Renal pelvis (tissue), 4 donors: ENCODE results near the gene CA12. TPM values are rescaled to one million over a fixed set of nuclear protein-coding genes. Genes with fewer than 3 reads are reported as not detected.
"Not testable (repeated sequence)": the region's sequence is repeated elsewhere in the genome, so short reads cannot be mapped to it uniquely, and the experiment has no call there.

Experiments
- DNase-seq: peaks from one replicate; pipeline ENCODE4 v3.0.0-alpha.2; 2013
- polyA plus RNA-seq, 3 donors: library from polyadenylated mRNA; unstranded; fragments of 120-200 nt; gene quantifications; one replicate each; pipeline ENCODE4 v1.2.1, GENCODE V29; 2013; ENCODE audit not compliant: insufficient read length in 3 of 3

CA12 gene
- polyA plus RNA-seq, 3 donors: 92.1 to 128 (median 123) TPM

DNA sequence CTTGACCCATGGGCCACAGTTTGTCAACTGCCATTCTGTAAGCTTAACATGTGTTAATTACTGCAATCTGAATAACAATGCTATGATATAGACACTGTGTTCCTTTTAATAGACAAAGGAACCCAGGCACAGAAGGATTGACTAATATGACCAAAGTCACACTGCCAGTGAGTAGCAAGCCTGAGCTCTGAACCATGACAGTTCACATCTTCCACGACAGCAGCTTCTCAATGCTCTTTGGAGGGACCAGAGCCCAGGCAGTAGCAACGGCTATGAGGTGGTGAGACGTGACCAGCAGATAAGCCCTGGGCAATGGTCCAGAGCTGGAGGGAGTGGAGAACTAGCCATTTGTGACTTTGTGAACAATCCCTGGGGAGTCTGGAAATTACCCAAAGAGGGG, 19.4 kb downstream of the CA12 start:
- DNase-seq: no peak

DNA sequence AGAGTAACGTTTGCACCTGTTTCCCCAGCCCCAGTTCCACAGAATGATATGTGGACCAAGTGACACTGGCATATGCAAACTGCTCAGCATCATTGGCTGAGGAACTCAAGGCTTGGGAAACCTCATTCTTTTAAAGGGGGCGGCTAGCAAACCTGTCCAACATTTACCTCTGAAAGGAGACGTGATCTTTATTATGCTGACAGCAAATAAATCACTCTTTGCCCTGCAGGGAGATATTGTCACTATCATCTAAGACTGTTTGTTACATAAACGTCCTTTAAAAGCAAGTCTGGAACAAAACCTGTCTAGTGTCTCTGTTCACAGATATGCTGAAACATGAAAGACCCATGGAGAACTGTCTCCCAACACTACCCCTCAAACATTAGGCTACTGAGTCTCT, 21.5 kb downstream of the CA12 start:
- DNase-seq: no peak

DNA sequence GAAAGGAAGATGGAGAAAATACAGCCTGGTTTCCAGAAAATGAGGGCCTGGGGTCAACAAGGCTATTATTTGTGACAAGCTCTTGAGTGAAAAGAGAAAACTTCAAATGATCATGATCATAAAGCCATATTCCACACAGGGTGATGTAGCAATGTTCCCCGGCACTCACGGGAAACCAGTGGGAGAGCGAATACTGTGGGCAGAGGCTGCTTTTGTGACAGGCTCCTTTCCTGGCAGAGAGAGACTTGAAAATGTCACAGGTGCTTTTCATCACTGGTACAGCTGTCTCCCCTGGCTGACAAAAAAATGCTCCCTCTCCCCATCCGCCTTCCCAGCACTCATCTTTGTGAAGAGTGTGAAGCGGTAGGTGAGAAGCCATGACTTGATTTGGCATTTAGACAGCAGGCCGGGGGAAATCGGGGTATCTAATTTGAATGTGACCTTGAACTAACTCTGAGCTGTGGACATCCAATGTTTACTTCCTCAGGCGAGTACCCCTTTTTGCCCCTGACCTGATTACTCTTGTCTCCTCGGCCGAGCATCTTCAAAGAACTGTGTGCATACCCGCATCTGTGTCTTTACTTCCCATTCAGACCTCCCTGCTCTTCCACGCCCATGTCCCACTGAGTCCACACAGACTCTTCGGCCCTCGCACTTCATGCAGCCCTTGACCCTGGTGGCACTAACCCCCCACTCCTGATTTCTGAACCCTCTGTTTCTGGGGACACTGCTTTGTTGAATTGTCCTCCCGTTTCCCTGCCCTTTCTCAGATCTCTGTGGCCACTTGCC, 23.2 kb downstream of the CA12 start:
- no peak for DNase-seq

DNA sequence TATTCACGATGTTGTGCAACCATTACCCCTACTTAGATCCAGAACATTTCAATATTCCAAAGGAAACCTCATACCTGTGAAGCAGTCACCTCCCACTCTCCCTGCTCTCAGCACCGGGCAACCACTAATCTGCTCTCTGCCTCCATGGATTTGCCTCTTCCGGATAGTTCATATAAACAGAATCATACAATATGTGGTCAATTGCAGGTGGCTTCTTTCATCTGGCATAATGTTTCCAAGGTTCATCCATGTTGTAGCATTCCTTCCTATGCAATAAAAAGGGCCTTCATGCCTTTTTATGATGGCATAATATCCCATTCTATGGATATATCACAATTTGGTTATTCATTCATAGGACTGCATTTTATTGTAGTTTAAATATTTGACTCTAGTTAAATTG, 23.9 kb downstream of the CA12 start:
- no peak for DNase-seq

DNA sequence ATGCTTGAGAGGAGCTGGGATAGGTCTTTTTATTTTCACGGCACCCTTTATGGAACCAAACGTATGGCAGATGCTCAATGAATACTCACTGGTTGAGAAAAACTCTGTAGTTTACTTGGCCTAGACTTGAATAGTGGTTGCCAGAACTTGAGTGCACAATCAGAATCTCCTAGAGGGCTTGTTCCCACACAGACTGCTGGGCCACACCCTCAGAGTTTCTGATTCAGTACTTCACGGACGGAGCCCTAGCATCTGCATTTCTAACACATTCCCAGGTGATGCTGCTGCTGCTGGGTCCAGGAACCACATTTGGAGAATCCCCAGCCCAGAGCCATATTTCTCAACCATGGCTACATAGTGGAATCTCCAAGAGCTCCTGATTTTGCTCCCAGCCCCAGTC, 24.6 kb downstream of the CA12 start:
- no peak for DNase-seq

DNA sequence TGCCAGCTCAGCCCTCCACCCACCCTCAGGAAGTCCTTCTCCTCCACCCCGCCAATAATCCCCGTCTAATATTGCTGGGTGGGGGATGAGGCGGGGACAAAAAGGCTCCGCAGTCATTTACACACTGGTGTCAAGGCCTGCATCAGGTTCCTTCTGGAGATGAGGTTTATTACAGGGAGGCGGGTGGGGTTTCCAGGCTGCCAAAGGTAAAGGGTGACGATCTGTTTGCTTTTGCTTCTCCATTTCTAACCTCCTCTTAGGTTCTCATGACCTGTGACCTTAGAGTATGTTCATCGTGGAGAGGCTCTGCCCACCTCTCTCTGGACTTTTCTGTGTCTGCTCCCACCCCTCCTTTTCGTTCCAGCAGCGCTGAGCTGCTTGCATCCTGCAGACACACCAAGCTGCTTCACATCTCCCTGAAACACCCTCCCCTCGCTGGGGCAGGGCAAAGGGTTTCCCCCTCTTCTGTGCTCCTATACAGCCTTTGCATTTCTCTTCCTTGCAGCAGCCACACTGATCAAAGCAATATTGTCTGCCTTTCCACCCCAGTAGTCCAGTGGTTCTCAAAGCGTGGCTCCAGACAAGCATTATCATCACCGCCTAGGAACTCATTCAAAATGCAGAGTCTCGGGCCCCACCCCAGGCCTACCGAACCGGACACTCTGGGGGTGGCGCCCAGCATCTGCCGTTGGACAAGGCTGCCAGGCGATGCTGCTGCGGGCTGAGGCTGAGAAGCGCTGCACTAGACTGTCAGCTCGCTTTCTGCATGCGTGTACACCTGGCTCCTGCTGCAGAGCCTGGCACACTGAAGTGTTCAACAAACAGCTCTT, 26.6 kb downstream of the CA12 start:
- DNase-seq: peak; percentile 46

DNA sequence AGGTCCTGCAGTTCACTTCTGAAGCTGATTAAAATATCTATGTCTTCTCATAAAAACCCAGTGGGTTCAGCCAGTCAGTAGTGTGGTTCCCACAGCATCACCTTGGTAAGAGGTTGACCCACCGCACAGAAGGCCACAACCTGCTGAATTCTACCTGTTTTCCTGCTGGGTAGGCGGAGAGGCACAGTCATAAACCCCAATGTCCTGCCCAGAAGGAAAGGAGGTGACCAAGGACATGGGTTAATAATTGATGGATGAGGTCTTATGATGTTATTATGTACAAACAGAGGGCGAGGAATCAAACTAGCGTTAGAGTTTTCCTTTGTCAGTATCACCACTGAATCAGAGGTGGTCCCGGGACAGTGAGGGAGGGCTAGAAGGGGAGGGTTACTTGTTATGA, 27.8 kb downstream of the CA12 start:
- DNase-seq: no peak

DNA sequence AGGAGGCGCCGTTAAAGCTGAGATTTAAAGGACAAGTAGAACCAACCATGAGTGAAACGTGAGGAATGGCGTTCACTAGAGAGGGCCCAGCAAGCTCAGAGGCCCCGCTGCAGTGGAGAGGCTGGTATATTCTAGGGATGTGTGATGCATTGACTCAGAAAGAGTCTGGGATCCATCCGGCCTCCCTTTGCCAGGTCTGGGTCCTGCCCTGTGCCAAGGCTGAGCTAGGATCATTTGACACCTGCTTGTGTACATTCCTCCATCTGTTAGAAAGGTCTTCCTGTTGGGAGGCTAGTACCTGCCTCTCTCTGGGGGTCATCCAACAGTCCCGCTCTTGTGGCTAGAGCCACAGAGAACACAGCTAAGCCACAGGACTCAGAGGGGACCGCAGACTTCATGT, 28.4 kb downstream of the CA12 start:
- DNase-seq: no peak

DNA sequence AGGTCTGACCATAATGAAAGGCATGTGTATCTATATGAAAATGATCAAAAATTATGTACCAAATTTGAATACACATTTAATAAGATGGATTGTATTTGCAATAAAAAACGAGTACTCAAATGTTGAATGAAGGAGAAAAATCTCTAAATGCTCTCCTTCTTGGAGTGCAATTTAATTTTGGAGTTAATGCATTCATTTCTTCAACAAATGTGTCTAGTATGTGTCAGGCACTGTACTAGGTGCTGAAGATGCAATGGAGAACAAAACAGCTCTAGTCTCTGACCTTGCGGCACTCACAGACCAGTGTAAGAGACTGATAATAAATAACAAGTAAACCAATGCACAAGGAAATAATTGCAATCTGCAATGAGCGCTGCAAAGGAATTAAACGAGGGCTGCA, 28.8 kb downstream of the CA12 start:
- DNase-seq: no peak

DNA sequence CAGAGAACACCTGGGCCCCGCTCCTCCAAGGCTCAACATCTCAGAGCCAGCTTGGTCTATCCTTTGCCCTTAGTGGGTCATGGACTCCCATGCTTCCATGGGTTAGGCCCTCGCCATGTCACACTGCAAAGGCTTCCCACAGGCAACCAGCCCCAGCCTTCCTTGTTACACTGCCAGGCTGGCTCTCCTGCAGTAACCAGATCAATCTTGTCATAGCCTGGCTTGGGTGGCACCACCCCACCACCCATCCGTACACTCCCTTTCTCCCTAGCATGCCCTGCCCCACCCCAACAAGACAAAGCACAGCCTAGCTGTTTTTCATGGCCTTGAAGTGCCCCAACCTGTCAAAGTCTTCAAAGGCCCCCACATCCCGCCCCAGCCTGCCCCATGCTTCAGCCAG, 30.5 kb downstream of the CA12 start:
- no peak for DNase-seq

DNA sequence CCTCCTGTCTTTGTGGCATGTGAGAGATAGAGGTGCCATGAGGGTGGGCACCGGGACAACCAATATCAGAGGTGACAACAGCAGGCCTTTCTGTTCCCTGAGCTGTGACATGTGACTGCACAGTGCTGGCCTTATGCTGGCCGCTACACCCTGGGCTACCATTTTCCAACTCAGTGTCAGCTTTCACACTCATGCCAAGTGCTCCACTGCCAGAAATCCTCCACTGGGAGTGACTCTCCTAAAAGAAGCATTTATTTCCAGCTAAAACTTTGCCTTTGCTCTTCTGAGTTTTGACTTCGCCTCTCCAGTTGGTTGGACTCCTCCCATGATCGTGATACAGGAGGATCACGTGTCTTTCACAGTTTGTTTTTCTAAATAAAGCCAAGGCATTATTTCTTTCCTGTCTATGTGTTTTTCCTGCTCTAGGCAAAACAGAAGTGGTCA, 31.4 kb downstream of the CA12 start:
- no peak for DNase-seq

DNA sequence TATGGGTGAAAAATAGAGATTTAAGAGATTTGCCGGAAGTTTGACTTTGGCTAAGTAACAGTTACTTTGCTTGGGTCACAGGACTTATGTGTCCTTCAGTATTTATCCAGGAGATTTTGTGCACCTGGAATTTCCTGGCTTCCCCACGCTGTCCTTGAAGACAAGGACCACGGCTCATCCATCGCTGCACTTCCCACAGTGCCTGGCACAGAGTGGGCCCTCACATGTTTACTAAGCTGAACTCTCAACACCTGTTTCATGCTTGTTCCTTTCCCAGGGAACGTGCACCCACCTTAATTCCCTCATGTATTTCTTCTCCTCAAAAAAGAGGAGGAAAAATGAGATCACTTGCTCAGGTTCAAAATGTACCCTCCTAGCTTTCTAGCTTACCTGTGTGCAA, 32.0 kb downstream of the CA12 start:
- DNase-seq: no peak

DNA sequence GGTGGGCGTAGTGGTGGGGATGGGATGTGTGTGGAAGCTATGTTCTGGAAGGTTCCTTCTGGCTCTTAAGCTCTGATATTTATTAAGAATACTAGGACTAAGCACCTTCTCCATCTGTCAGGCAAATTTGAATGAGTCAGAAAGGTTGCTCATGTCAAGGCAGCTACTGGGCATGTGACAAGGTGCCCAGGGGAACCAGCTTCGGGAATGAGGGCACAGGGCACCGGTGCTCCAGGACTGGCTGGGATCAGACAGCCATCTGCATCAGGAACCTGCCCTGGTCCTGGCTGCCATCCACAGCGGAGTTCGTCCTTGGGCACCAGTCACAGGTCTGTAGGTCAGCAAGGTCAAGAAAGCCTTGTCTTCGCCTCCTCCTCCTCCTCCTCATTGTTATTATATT, 32.5 kb downstream of the CA12 start:
- no peak for DNase-seq

DNA sequence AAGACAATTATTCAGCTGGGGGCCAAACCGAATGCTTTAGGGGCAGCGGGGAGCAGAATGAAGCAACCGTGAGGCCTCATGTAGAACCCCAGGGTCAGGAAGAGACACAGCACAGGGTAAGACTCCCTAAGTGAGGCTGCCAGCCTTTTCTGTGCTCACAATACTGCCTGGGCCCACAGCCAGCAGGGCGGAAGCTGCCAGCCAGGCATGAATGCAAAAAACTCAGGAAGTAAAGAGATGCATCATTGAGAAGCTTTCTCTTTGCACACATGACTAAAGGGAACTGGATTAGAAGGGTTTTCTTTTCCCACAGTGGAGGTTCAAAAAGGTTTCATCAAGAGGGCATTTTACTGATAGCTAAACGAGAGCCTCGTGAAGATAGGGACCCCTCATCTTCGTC, 33.3 kb downstream of the CA12 start:
- no peak for DNase-seq

DNA sequence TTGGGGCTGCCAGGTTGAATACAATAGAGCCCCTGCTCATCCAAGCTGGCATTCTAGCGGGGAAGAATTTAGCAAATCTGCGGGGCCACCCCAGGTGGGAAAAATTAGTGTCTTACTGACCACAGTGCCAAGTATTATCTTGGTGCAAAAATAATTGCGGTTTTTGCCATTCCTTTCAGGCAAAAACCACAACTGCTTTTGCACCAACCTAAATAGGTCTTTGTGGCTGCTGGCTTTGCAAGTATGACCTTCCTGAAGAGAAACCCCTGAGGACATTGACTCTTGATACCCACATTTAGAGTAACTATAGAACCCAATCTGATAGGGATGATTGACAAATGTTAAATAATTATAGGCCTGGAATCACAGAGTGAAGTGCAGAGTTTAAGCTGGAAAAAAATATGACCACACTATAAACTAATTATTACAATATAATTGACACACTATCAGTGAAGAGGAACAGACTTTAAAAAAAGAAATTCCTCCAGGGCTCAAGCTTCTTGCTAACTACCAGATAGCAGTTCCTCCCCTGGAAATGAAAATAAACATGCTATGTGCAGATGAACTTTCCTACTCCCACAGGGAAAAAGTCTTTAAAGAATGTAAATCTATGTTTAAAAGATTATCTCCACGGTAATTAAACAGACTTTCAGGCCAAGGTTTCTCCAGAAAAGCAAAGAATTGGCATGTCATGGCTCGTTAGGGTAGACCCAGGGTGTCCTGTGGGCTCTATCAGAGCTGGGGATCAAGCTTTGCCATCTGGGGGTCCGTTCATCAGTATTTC, 34.4 kb downstream of the CA12 start:
- no peak for DNase-seq

DNA sequence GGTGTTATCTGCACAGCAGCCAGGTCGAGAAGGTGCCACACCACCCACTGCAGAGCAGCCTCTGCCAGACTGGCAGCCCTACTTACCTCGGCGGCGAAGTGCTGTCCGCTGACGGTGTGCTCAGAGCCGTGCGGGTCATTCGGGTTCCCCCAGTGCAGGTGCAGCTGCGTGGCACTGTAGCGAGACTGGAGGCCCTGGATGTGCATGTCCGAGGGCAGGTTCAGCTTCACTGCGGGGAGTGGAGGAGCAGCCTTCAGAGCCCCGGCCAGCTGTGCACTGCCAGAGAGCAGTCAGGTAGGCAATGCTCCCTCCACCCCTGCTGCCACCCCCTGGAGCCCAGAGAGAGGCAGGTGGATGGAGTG, 36.3 kb downstream of the CA12 start:
- DNase-seq: no peak

DNA sequence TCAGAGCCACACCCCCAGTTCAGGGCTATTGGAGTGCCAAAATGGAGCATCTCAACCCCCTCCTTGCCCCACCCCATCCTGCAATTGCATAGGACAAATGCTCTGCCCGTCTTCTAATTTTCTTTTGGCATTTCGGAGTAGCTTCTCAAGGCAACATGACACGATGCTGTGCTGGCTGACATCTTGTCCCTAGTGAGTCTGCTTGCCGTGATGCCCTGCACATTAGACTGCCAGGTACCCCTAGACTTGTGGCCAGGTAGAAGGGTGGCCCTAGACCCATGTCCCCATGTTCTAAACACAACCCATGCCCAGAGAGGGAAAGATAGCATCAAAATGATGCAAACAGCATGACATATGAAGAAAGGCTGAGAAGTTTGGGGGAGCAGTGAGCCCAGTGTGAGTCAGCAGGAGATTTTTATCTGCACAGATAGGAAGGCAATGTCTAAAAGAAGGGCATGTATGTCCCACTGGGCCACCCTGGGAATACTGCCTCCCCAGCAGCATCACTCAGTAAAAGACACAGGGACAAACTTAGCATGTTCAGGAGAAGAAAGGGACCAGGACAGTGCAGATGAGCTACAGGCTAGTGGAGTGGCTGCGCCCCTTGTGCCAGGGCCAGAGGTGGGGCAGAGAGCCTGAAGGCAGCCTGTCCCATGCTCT, 36.8 kb downstream of the CA12 start:
- DNase-seq: no peak

DNA sequence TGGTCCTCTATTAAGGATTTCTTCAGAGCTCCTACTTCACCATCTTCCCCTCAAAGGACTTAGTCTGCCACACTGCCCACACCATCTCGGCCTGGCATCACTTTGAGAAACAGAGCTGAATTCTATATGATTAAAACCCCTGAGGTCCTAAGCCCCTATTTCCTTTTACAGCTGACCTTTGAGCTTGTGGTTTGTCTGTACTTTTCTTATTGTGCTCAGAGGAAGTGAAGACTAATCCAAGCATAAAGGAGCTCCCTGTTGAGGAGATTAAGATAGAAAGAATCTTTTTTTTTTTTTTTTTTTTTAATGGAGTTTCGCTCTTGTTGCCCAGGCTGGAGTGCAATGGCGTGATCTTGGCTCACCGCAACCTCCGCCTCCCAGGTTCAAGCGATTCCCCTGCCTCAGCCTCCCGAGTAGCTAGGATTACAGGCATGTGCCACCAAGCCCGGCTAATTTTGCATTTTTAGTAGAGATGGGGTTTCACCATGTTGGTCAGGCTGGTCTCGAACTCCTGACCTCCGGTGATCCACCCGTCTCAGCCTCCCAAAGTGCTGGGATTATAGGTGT, 38.6 kb downstream of the CA12 start:
- not testable (repeated sequence) for DNase-seq

DNA sequence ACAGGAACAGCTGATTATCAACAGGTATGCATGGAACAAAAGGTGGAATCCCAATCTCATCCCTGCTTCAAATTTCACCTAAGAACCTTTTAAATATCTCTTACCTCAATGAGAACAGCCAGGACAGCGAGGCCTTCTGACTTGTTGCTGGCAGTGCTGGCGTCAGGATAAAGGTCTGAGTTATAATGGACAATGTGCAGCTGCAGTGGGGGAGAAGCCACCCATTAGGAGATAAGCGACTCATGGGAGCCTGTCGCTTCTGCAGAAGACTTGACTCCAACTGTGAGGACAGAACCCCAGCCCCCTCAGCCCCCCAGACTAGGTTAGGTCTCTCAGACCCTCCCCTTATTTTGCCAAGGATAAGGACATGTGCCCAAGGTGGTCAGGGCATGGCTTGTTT, 39.7 kb downstream of the CA12 start:
- no peak for DNase-seq

DNA sequence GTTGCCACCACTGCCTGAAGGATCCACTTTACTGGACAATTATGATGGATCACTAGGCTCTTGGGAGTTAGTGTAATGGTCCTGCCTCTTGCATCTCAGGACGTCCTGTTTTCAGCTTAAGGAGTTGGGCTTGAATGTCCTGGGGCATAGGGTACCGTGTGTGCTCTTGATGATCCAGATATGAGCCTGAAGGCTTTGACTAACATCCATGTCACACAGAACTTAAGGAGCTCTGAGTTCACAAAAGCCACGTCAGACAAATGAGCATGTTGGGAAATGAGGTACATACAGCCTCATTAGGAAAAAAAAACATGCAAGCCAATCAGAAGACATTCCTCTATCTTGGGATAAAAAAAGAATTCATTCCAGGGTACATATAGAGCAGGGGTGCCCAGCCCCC, 40.8 kb downstream of the CA12 start:
- no peak for DNase-seq

DNA sequence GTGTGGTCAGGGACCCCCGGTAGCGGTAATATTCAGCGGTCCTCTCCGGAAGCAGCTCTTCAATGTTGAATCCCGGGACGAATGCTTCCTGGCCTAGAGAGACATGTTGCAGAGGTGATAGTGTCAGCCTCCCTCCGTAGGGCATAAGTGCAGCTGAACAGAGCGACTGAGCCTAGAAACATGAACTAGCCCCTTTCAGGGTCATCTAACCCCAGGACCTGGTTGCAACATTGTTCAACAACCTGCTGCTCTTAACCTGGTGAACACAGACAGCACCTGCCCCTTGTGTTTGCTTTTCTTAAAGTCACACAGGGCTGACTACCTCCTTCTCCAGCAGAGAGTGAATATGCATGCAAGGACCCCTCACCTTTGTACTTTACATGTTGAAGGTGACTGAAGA, 41.3 kb downstream of the CA12 start:
- no peak for DNase-seq

DNA sequence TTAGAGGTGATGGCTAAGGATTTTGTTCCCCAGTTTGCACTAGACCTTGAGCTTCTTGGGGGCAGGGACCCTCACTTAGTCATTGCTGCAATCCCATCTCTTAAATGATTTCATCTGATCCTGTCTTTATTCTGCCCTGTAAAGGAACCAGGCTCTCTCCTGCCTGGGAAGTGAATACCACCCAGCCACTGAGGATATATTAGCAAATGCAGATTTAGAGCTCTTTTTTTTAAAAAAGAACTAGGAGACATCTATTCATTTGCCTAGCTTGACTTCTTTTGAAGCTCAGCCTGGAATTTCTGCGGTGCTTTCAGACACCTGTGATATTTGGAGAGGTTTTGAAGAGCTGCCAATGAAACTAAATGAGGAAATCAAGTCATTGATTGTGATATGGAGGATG, 41.8 kb downstream of the CA12 start:
- DNase-seq: no peak
